CD4-positive, alpha-beta T cell (primary cell): ENCODE results near the gene GALNT3. TPM values are rescaled to one million over a fixed set of nuclear protein-coding genes. Genes with fewer than 3 reads are reported as not detected.

Source experiments
- ATAC-seq: fragments of 200-7000 bp; cut with Tn5 transposase; one replicate; pipeline ENCODE4 v1.10.0; 2022; ENCODE audit warnings: mild to moderate bottlenecking; ENCODE audit not compliant: poor library complexity
- CTCF ChIA-PET: fragments of 350-600 bp; sonication (Branson Sonifier 250); formaldehyde crosslinking; loops from one replicate; lab custom pipeline; 2021; ENCODE audit warnings: antibody characterized with exemption, inconsistent platforms; lab: Charles Lee
- POLR2A ChIA-PET: fragments of 350-600 bp; sonication (Branson Sonifier 250); formaldehyde crosslinking; loops from one replicate; lab custom pipeline; 2021; ENCODE audit warnings: antibody characterized with exemption, inconsistent platforms; lab: Charles Lee
- DNase-seq, 14 experiments: peaks; one replicate each; pipeline ENCODE4 v3.0.0-alpha.2; 2013 to 2020; ENCODE audit warnings: mixed read lengths in 2 of 14
- H3K27ac ChIP-seq, 2 donors: one replicate each; pipeline versions ENCODE4 v1.5.1 to v1.7.0; 2013; ENCODE audit warnings: low read length in 2 of 2, low read depth in 1 of 2, mild to moderate bottlenecking in 1 of 2
- H3K27me3 ChIP-seq, 2 experiments: 1 replicate in 1 of 2; 2 replicates in 1 of 2; pipeline versions ENCODE4 v1.6.1 to v1.7.0; 2013; ENCODE audit warnings: low read length in 2 of 2, control low read depth in 1 of 2, mild to moderate bottlenecking in 1 of 2, moderate library complexity in 1 of 2; ENCODE audit not compliant: insufficient read depth in 2 of 2, control insufficient read depth in 1 of 2
- H3K36me3 ChIP-seq: one replicate; pipeline ENCODE4 v1.6.1; 2013; ENCODE audit warnings: low read length, control low read depth; ENCODE audit not compliant: insufficient read depth
- H3K4me1 ChIP-seq: one replicate; pipeline ENCODE4 v1.6.1; 2013; ENCODE audit warnings: low read length, control low read depth; ENCODE audit not compliant: insufficient read depth
- H3K4me3 ChIP-seq: one replicate; pipeline ENCODE4 v1.5.1; 2013; ENCODE audit warnings: mild to moderate bottlenecking, low read length, moderate library complexity
- H3K9me3 ChIP-seq, 2 experiments: 1 replicate in 1 of 2; 2 replicates in 1 of 2; pipeline versions ENCODE4 v1.6.1 to v1.7.0; 2013; ENCODE audit warnings: low read length in 2 of 2, mild to moderate bottlenecking in 2 of 2, control low read depth in 1 of 2, moderate library complexity in 1 of 2; ENCODE audit not compliant: control insufficient read depth in 1 of 2, insufficient read depth in 1 of 2
- H3K27ac Mint-ChIP-seq: one replicate; pipeline ENCODE4 v1.8.0; 2020; ENCODE audit warnings: mixed read lengths
- H3K27me3 Mint-ChIP-seq: one replicate; pipeline ENCODE4 v1.8.0; 2021; ENCODE audit warnings: mixed read lengths
- H3K36me3 Mint-ChIP-seq: one replicate; pipeline ENCODE4 v1.8.0; 2021; ENCODE audit warnings: low read depth, mixed read lengths
- H3K4me1 Mint-ChIP-seq: one replicate; pipeline ENCODE4 v1.8.0; 2021; ENCODE audit warnings: low read depth, mixed read lengths
- H3K4me3 Mint-ChIP-seq: one replicate; pipeline ENCODE4 v1.8.0; 2020; ENCODE audit warnings: mild to moderate bottlenecking, mixed read lengths
- H3K9me3 Mint-ChIP-seq: one replicate; pipeline ENCODE4 v1.8.0; 2020; ENCODE audit warnings: mixed read lengths
- CTCF ChIP-seq: fragments of 200-600 bp; IDR thresholded peaks from one replicate; pipeline ENCODE4 v1.8.0; 2022; ENCODE audit warnings: antibody characterized with exemption, mild to moderate bottlenecking
- intact Hi-C, 2 experiments: fragments of 100-400 bp; cut with DNase I in 1 of 2; cut with micrococcal nuclease in 1 of 2; formaldehyde crosslinking; loops; one replicate each; pipeline versions ENCODE4 v1.15.1 to v1.9.0; 2023 to 2025; cut with DNase I, micrococcal nuclease
- total RNA-seq, 174 experiments: library from RNA in 2 of 174; stranded (reverse) in 2 of 174; gene quantifications; one replicate each; pipeline ENCODE4 v1.2.3 and lab custom pipeline; 2021 to 2026

Gene GALNT3
- total RNA-seq, 2 experiments from 2014 or later: 2.9 to 3.3 TPM

GRCh38 chr2:165801176-165801575 lies 7.1 kb upstream of the GALNT3 start:
- no peaks in the 10 kb centered on the region for H3K9me3 ChIP-seq
- H3K9me3 Mint-ChIP-seq: no peaks in the 10 kb centered on the region
- H3K4me3 ChIP-seq: no peak overlapping the region
- H3K27me3 Mint-ChIP-seq: peaks cover 18% of the 10 kb centered on the region
- ChIA-PET POLR2A (no interaction called here), CTCF (no interaction called here)
- no peaks in the 10 kb centered on the region for H3K36me3 ChIP-seq
- no peaks in the 10 kb centered on the region for H3K4me1 Mint-ChIP-seq
- intact Hi-C loops: no loop called here
- no peak overlapping the region for H3K27ac Mint-ChIP-seq
- no peak overlapping the region for H3K4me3 Mint-ChIP-seq
- no peaks in the 10 kb centered on the region for H3K4me1 ChIP-seq
- no peak for ATAC-seq
- no peak for TF ChIP-seq CTCF
- no peak overlapping the region for H3K27ac ChIP-seq
- DNase-seq: no peak
- no peaks in the 10 kb centered on the region for H3K27me3 ChIP-seq
- no peaks in the 10 kb centered on the region for H3K36me3 Mint-ChIP-seq

- Histone ChIP-seq H3K4me1 (peaks cover 19% of the 10 kb centered on the region), H3K27me3 (peaks cover 6 to 7% of the 10 kb centered on the region in 2 experiments), H3K27ac (no peak overlapping the region), H3K9me3 (peaks cover 0 to 7% of the 10 kb centered on the region in 2 experiments), H3K4me3 (no peak overlapping the region), H3K36me3 (no peaks in the 10 kb centered on the region)
- ATAC-seq (no peak), DNase-seq (peak in 2 of 14 experiments; percentile 3 to 34)
- peaks cover 18% of the 10 kb centered on the region for H3K4me1 Mint-ChIP-seq
- no peaks in the 10 kb centered on the region for H3K36me3 Mint-ChIP-seq
- intact Hi-C loops: no loop called here
- ChIA-PET CTCF (no interaction called here), POLR2A (no interaction called here)
- H3K27ac Mint-ChIP-seq: no peak overlapping the region
- peaks cover 50% of the 10 kb centered on the region for H3K27me3 Mint-ChIP-seq
- H3K4me3 Mint-ChIP-seq: no peak overlapping the region
- H3K9me3 Mint-ChIP-seq: no peaks in the 10 kb centered on the region
- TF ChIP-seq CTCF: no peak
These were observed 2.9 kb upstream of the GALNT3 start for GRCh38 chr2:165796819-165797530.

- no peak overlapping the region for H3K27ac Mint-ChIP-seq
- no peak for TF ChIP-seq CTCF
- H3K4me1 ChIP-seq: peaks cover 19% of the 10 kb centered on the region
- ChIA-PET POLR2A (no interaction called here), CTCF (no interaction called here)
- no peak overlapping the region for H3K4me3 ChIP-seq
- intact Hi-C loops: no loop called here
- H3K36me3 Mint-ChIP-seq: no peaks in the 10 kb centered on the region
- H3K36me3 ChIP-seq: no peaks in the 10 kb centered on the region
- H3K4me3 Mint-ChIP-seq: no peak overlapping the region
- H3K27me3 Mint-ChIP-seq: peaks cover 56% of the 10 kb centered on the region
- peaks cover 6 to 7% of the 10 kb centered on the region in 2 experiments for H3K27me3 ChIP-seq
- H3K9me3 ChIP-seq: peaks cover 0 to 7% of the 10 kb centered on the region in 2 experiments
- peaks cover 18% of the 10 kb centered on the region for H3K4me1 Mint-ChIP-seq
- ATAC-seq (no peak), DNase-seq (no peak)
- H3K27ac ChIP-seq: no peak overlapping the region
- no peaks in the 10 kb centered on the region for H3K9me3 Mint-ChIP-seq
These were observed 2.1 kb upstream of the GALNT3 start for GRCh38 chr2:165796129-165796528.
